GM19193 (cell line): Measurements from ENCODE around the gene DSTN.

Source experiments
- POLR2A ChIP-seq: IDR thresholded peaks from 4 replicates; pipeline ENCODE4 v1.6.1; 2011; ENCODE audit not compliant: insufficient read depth, insufficient read length; ENCODE audit errors: extremely low read depth

The DSTN gene

GRCh38 chr20:17586250-17586649 is 16.4 kb downstream of the DSTN start:
- no peak for TF ChIP-seq POLR2A

GRCh38 chr20:17587148-17587547 is 17.3 kb downstream of the DSTN start:
- no peak for TF ChIP-seq POLR2A

- TF ChIP-seq POLR2A: no peak
Observed at GRCh38 chr20:17587824-17588223, 17.9 kb downstream of the DSTN start.

- no peak for TF ChIP-seq POLR2A
Observed at GRCh38 chr20:17589161-17589834, 19.4 kb downstream of the DSTN start.

- TF ChIP-seq POLR2A: no peak
Observed at GRCh38 chr20:17590245-17590644, 20.4 kb downstream of the DSTN start.

GRCh38 chr20:17593902-17594301 is 24.0 kb downstream of the DSTN start:
- TF ChIP-seq POLR2A: no peak

- no peak for TF ChIP-seq POLR2A
Observed at GRCh38 chr20:17594443-17594842, 24.6 kb downstream of the DSTN start.

GRCh38 chr20:17595856-17596255 is 26.0 kb downstream of the DSTN start:
- TF ChIP-seq POLR2A: no peak

GRCh38 chr20:17598013-17598550 is 28.2 kb downstream of the DSTN start:
- no peak for TF ChIP-seq POLR2A

GRCh38 chr20:17601957-17602356 is 32.1 kb downstream of the DSTN start:
- TF ChIP-seq POLR2A: no peak

GRCh38 chr20:17602493-17602892 is 32.6 kb downstream of the DSTN start:
- TF ChIP-seq POLR2A: no peak

GRCh38 chr20:17605131-17605660 is 35.3 kb downstream of the DSTN start:
- TF ChIP-seq POLR2A: no peak

GRCh38 chr20:17606001-17606400 is 36.1 kb downstream of the DSTN start:
- no peak for TF ChIP-seq POLR2A

GRCh38 chr20:17608701-17609497 is 39.0 kb downstream of the DSTN start:
- TF ChIP-seq POLR2A: no peak

GRCh38 chr20:17609811-17610377 is 40.0 kb downstream of the DSTN start:
- no peak for TF ChIP-seq POLR2A
